ENCODE results near the gene ADH6.
"Not testable (repeated sequence)": the region's sequence is repeated elsewhere in the genome, so short reads cannot be mapped to it uniquely, and the experiment has no call there.

Gene ADH6

GRCh38 chr4:99219072-99219471 is at the start of gene ADH6:
ADH6 (minus strand) TSS chr4:99219246; CDS start chr4:99219152, 94 bp downstream.
- DNase-seq: no peak

DNA sequence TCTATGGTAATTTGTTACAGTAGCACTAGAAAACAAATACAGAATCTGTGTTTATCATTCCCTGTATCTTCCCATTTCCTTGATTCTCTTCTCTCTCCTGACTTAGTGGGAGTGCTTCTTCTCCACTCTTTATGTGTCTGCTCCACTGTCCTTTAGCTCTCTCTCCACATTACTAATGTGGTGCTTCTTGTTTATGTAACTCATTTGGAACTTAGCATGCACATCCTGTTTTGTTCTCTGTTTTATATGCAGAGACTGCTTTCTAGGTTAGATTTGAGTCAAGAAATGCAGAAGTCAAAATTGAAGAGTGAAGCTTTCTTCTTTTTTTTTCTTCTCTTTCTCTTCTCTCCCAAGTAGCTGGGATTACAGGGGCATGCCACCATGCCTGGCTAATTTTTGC is 45.9 kb upstream of the ADH6 start:
- DNase-seq: no peak

DNA sequence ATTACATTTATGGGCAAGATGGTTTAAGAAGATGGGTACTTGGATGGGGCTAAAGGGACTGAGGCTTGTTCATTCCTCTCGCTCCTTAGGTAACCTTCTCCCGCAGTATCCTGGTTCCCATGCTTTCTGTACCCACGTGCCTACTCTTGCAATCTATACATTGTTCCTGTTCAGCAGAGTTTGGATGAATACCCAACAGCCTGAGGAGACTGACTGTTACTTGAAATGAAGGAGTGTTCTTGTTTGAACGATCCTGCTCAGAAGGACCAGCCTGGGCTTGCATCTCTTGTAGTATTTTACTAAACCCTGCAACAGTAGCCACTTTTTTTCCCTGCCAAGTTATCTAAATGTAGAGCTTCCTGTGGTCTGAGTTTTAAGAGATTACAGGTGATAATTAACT is 33.7 kb upstream of the ADH6 start:
- no peak for DNase-seq

- DNase-seq: no peak
Observed at GRCh38 chr4:99248714-99249113, 29.7 kb upstream of the ADH6 start.

- DNase-seq: no peak
Observed at GRCh38 chr4:99235955-99236354, 16.9 kb upstream of the ADH6 start.

DNA sequence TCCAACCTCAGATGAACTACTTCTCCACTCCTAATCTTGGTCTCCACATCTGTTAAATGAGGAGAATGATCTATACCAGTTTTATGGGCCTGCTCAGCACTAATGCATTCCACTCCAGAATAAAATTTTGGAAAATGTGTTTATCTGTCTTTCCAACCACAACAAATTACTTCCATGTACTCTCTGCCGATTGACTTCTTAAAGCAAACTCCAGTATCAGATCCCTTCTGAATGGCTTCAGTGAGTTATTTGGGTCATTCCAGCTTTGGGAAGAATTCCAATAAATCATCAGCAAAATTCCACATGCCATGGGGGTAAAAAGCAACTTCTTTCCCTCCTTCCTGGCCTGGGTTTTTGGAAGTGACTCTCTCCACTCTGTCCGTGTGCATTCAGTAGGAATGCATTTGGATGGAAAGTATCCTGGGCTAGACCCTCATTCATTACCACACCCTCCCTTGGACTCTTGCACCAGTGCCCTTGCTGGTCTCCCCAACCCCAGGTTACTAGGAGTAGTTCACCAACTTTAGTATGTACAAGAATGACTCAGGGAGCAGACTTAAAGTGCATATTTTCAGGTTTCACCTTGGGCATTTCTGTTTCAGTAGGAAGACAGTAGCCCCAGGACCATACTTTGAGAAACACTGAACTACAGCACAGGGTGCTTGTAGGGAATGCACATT is 15.4 kb upstream of the ADH6 start:
- no peak for DNase-seq

- DNase-seq: not testable (repeated sequence)
Observed at GRCh38 chr4:99233397-99233796, 14.4 kb upstream of the ADH6 start.

DNA sequence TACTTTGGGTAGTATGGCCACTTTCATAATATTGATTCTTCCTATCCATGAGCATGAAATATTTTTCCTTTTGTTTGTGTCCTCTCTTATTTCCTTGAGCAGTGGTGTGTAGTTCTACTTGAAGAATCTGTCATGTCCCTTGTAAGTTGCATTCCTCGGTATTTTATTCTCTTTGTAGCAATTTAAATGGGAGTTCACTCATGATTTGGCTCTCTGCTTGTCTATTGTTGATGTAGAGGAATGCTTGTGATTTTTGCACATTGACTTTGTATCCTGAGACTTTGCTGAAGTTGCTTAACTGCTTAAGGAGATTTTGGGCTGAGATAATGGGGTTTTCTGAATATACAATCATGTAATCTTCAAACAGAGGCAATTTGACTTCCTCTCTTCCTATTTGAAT is 9.7 kb upstream of the ADH6 start:
- not testable (repeated sequence) for DNase-seq

- not testable (repeated sequence) for DNase-seq
Observed at GRCh38 chr4:99227646-99228045, 8.6 kb upstream of the ADH6 start.

GRCh38 chr4:99221980-99222379 is 2.9 kb upstream of the ADH6 start:
- DNase-seq: no peak

DNA sequence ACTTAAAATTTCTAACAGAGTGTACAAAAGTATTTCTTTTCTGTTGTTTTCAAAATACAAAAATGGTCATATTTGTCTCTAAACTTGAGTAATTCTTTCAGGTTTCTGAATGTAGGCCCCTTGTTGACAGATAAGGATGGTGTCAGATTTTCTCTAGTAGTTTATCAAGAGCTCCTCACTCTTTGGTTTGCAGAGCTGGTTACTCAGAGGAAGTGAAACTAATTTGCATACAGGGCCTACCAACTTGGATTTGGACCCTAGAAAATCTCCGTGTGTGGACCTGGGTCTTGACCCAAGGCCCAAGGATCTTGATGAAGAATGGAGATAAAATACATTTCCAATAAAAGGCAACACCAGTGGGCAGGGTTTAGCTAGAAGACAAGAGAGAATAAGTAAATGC is 433 bp upstream of the ADH6 start:
- no peak for DNase-seq

- DNase-seq: no peak
Observed at GRCh38 chr4:99215521-99215920, 3.5 kb downstream of the ADH6 start.

DNA sequence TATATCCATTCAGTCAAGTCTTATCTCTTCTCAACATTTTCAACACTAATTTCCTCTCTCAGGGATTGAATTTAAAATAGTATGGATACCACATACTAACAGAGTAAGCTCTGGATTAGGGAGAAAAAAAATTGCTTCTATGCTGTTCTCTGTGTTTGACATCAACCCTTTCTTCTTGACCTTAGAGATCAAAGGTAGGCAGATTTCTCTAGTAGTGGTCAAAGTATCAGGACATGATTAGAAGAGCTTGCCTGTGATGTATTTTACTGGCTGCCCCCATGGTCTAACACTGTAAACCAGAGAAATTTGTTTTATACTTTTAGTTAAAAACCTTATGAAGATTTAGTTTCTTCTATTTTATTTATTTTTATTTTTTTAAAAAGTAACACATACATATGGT is 8.3 kb downstream of the ADH6 start:
- DNase-seq: no peak

DNA sequence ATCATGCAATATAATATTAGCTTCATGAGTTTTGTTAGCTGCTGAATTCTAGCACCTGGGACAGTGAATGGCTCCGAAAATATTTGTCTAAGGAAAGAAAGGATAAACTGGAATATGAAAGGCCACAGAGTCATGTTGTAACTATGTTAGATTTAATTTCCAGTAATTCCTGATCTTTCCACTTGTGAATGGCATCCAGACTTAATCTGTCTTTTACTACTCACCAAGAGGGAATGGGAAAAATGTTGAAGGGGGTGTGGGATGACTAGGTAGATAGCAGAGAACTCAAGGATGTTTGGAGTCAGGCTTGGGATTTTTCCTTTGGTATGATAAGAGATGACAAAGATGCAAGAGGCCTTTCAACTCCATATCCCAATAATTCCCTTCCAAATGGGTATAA is 9.4 kb downstream of the ADH6 start:
- no peak for DNase-seq

- no peak for DNase-seq
Observed at GRCh38 chr4:99208719-99209075, 10.3 kb downstream of the ADH6 start.

GRCh38 chr4:99207911-99208718 is 10.9 kb downstream of the ADH6 start:
- DNase-seq: no peak

- no peak for DNase-seq
Observed at GRCh38 chr4:99207069-99207743, 11.8 kb downstream of the ADH6 start.

- peak in 1 of 2 experiments; percentile 13 for DNase-seq
Observed at GRCh38 chr4:99205153-99205979, 13.7 kb downstream of the ADH6 start.

GRCh38 chr4:99202536-99202935 is 16.5 kb downstream of the ADH6 start:
- no peak for DNase-seq

GRCh38 chr4:99202094-99202493 is 17.0 kb downstream of the ADH6 start:
- no peak for DNase-seq

- no peak for DNase-seq
Observed at GRCh38 chr4:99201690-99202089, 17.4 kb downstream of the ADH6 start.

DNA sequence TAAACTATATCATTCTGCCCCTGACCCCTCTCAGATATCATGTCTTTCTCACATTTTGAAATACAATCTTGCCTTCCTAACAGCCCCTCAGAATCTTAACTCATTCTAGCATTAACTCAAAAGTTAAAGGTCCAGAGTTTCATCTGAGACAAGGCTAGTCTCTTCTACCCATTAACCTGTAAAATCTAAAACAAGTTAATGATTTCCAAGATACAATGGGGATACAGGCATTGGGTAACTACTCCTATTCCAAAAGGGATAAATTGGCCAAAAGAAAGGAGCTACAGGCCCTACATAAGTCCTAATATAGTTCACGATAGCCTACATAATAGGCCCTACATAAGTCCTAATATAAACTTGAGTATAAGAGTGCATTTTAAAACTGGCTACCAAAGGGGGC is 18.9 kb downstream of the ADH6 start:
- no peak for DNase-seq

DNA sequence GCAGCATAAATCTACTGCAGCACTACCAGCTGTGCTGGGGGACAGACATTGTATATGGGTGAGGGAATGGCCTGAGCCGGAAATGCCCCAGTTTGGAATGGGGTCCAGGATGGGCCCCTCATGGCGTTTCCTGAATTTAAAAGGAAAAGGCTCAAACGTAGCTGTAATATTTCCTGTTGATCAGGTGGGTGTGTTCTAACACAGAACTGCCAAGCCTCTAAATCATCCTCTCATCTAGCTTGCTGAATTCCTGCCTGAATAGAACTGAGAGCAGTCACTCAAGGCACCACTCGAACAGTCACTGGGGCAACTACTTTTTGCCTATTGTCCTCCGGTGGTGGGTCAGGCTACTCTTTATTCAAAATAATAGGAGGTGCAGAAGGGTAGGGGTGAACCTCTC is 28.7 kb downstream of the ADH6 start:
- no peak for DNase-seq

Data from NCI-H524 (cell line).